ENCODE results near the gene CASS4. TPM values are rescaled to one million over a fixed set of nuclear protein-coding genes. Genes with fewer than 3 reads are reported as not detected.

CASS4 gene
- total RNA-seq, 1 donor from 2014 or later, result not detected

DNA sequence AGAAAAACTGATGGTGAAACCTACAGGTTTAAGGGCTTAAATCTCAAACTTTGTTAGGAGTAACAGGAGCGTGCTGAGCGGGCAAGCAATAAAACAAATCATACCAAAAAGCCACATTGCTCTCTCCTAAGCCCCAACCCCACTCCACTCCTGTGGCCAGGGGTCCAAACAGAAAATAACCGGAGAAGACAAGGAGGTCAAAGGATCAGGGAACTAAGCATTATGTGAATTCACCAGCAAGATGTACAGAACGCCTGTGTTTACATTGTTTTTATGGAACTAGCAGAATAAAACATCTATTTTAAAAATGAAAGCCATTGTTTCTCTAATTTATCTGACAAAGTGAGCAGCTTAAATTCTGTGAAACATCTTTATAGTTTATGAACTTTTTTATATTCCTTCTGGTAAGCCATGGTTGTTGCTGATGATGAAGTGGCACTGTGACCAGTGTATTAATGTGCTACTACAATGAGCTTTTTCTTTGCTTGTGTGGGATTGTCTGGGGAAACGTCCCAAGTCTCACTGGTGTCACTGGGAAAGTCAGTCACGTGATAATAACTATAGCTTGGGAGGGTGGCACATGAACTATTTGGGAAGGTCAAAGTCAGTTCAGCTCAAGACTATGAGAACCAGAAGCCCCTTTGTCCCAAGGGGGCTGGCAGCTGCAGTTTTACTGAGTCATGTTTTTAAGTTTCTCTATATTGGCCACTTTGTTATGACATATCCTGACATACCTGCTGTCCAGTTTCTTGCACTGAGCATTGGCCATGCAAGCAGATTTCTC, 43.5 kb upstream of the CASS4 start:
- Mint-ChIP-seq H3K4me3 (no peak overlapping the region), H3K36me3 (peaks cover 33% of the 10 kb centered on the region), H3K27ac (no peak overlapping the region), H3K27me3 (ENCODE audit: insufficient read depth, low read depth) (no peaks in the 10 kb centered on the region), H3K4me1 (no peaks in the 10 kb centered on the region), H3K9me3 (no peaks in the 10 kb centered on the region)
- Histone ChIP-seq H3K79me2 (ENCODE audit: low read depth) (peaks cover 19% of the 10 kb centered on the region), H3K9ac (no peak overlapping the region), H3K4me2 (no peak overlapping the region), H3K27ac (no peak overlapping the region), H3K9me3 (ENCODE audit: low read depth) (no peaks in the 10 kb centered on the region), H4K20me1 (ENCODE audit: low read depth) (peaks cover 23% of the 10 kb centered on the region), H3K27me3 (no peaks in the 10 kb centered on the region), H2AFZ (replicated peaks) (no peak overlapping the region), H3F3A (ENCODE audit: low read depth) (peaks cover 16% of the 10 kb centered on the region), H3K36me3 (no peaks in the 10 kb centered on the region), H3K4me1 (no peaks in the 10 kb centered on the region), H3K4me3 (no peak overlapping the region)
- TF ChIP-seq EZH2 (IDR thresholded peaks at IDR 0.05), result no peak
- DNase-seq (ENCODE audit: low spot score), result no peak

DNA sequence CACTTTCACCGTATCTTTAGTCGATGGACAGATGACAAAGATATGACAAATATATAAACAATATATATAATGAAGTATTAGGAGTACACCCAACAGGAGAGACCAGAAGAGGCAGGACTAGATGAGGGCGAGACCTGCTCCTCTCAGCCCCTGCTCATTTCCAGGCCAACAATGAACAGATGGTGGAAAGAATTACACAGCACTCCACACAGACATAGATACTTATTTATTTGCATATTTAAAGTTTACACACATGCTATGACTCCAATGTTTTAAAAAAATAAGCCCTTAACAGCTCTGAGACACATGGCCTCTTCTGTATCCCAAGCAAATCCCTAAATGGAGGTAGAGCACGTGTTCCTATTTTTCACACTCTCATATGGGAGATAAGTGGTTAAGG, 42.9 kb upstream of the CASS4 start:
- TF ChIP-seq EZH2 (IDR thresholded peaks at IDR 0.05) (no peak), EZH2phosphoT487 (IDR thresholded peaks at IDR 0.05) (no peak)
- TF ChIP-seq, protein P1, sequence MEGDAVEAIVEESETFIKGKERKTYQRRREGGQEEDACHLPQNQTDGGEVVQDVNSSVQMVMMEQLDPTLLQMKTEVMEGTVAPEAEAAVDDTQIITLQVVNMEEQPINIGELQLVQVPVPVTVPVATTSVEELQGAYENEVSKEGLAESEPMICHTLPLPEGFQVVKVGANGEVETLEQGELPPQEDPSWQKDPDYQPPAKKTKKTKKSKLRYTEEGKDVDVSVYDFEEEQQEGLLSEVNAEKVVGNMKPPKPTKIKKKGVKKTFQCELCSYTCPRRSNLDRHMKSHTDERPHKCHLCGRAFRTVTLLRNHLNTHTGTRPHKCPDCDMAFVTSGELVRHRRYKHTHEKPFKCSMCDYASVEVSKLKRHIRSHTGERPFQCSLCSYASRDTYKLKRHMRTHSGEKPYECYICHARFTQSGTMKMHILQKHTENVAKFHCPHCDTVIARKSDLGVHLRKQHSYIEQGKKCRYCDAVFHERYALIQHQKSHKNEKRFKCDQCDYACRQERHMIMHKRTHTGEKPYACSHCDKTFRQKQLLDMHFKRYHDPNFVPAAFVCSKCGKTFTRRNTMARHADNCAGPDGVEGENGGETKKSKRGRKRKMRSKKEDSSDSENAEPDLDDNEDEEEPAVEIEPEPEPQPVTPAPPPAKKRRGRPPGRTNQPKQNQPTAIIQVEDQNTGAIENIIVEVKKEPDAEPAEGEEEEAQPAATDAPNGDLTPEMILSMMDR (IDR thresholded peaks at IDR 0.05), result no peak
- Histone ChIP-seq H4K20me1 (ENCODE audit: low read depth) (peaks cover 30% of the 10 kb centered on the region), H3K4me1 (no peaks in the 10 kb centered on the region), H3K79me2 (ENCODE audit: low read depth) (peaks cover 25% of the 10 kb centered on the region), H3F3A (ENCODE audit: low read depth) (peaks cover 16% of the 10 kb centered on the region), H3K4me3 (no peak overlapping the region), H3K9ac (no peak overlapping the region), H3K9me3 (ENCODE audit: low read depth) (no peaks in the 10 kb centered on the region), H3K36me3 (no peaks in the 10 kb centered on the region), H2AFZ (replicated peaks) (no peak overlapping the region), H3K27me3 (no peaks in the 10 kb centered on the region), H3K4me2 (no peak overlapping the region), H3K27ac (no peak overlapping the region)
- H3K9me3 Mint-ChIP-seq, result no peaks in the 10 kb centered on the region
- no peak for DNase-seq (ENCODE audit: low spot score)
- H3K27ac Mint-ChIP-seq, result no peak overlapping the region
- peaks cover 32% of the 10 kb centered on the region for H3K36me3 Mint-ChIP-seq
- no peaks in the 10 kb centered on the region for H3K27me3 Mint-ChIP-seq (ENCODE audit: insufficient read depth, low read depth)
- no peak overlapping the region for H3K4me3 Mint-ChIP-seq
- H3K4me1 Mint-ChIP-seq, result no peaks in the 10 kb centered on the region

DNA sequence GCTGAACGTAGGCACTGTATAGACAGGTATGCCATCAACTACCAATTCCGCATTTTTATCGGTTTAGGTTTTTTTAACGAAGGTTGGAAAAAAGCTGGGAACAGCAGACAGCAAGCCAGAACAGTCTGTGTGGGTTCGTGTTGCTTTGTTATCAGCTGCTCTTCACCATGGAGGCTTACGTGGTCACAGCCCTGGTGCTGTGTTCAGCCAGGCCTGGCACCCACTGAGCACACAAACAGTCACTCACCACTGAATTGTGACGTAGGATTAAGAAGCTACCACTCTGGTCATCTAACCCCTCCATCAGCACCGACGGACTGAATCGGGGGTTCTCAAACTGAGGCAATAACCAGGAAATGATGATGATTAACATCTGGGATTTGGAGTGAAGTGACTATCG, 40.1 kb upstream of the CASS4 start:
- Histone ChIP-seq H3F3A (ENCODE audit: low read depth) (peaks cover 16% of the 10 kb centered on the region), H2AFZ (replicated peaks) (no peak overlapping the region), H3K9me3 (ENCODE audit: low read depth) (no peaks in the 10 kb centered on the region), H3K36me3 (peaks cover 4% of the 10 kb centered on the region), H3K27ac (no peak overlapping the region), H3K79me2 (ENCODE audit: low read depth) (peaks cover 53% of the 10 kb centered on the region), H3K27me3 (no peaks in the 10 kb centered on the region), H3K4me1 (no peaks in the 10 kb centered on the region), H3K4me2 (no peak overlapping the region), H3K4me3 (no peak overlapping the region), H4K20me1 (ENCODE audit: low read depth) (peaks cover 56% of the 10 kb centered on the region), H3K9ac (no peak overlapping the region)
- TF ChIP-seq EZH2phosphoT487 (IDR thresholded peaks at IDR 0.05) (no peak), EZH2 (IDR thresholded peaks at IDR 0.05) (no peak)
- TF ChIP-seq, protein P1 (IDR thresholded peaks at IDR 0.05), result no peak
- DNase-seq (ENCODE audit: low spot score), result no peak
- Mint-ChIP-seq H3K4me1 (no peaks in the 10 kb centered on the region), H3K27ac (no peak overlapping the region), H3K27me3 (ENCODE audit: insufficient read depth, low read depth) (no peaks in the 10 kb centered on the region), H3K9me3 (no peaks in the 10 kb centered on the region), H3K4me3 (no peak overlapping the region), H3K36me3 (peaks cover 25% of the 10 kb centered on the region)

DNA sequence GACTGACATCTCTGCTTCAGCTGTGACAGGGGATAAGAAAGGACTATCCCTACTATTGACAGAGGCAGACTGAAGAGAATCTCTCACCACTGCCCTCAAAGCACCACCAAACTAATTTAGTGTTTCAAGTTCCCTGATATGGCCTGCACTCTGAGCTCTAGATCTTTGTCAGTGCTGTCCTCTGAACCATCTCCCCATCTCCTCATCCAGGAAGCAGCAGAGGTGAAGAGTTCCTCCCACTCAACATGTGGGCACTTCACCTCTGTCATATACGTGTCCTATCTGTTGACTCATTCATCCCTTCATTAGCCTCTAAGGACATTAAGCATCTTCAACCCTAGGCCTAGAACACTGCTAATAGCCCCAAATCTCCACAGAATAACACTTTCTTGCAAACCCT, 39.2 kb upstream of the CASS4 start:
- Histone ChIP-seq H3K36me3 (peaks cover 4% of the 10 kb centered on the region), H2AFZ (replicated peaks) (no peak overlapping the region), H4K20me1 (ENCODE audit: low read depth) (peaks cover 64% of the 10 kb centered on the region), H3K9ac (no peak overlapping the region), H3K4me1 (no peaks in the 10 kb centered on the region), H3K79me2 (ENCODE audit: low read depth) (peaks cover 62% of the 10 kb centered on the region), H3K9me3 (ENCODE audit: low read depth) (no peaks in the 10 kb centered on the region), H3K27me3 (no peaks in the 10 kb centered on the region), H3K4me3 (no peak overlapping the region), H3F3A (ENCODE audit: low read depth) (peaks cover 15% of the 10 kb centered on the region), H3K27ac (no peak overlapping the region), H3K4me2 (no peak overlapping the region)
- Mint-ChIP-seq H3K36me3 (peaks cover 24% of the 10 kb centered on the region), H3K4me1 (no peaks in the 10 kb centered on the region), H3K9me3 (no peaks in the 10 kb centered on the region), H3K27ac (no peak overlapping the region), H3K4me3 (no peak overlapping the region), H3K27me3 (ENCODE audit: insufficient read depth, low read depth) (no peaks in the 10 kb centered on the region)
- DNase-seq (ENCODE audit: low spot score), result no peak
- TF ChIP-seq EZH2 (IDR thresholded peaks at IDR 0.05) (no peak), EZH2phosphoT487 (IDR thresholded peaks at IDR 0.05) (no peak)
- TF ChIP-seq, protein P1 (IDR thresholded peaks at IDR 0.05), result no peak
